ENCODE results near the gene DNAJC30. TPM values are rescaled to one million over a fixed set of nuclear protein-coding genes. Genes with fewer than 3 reads are reported as not detected.
"Not testable (repeated sequence)": the region's sequence is repeated elsewhere in the genome, so short reads cannot be mapped to it uniquely, and the experiment has no call there.

Gene DNAJC30
- polyA plus RNA-seq, 1 donor (not counting 4 experiments of a cell fraction or from before 2014, with no cell fraction given), result 4.9 TPM

- Histone ChIP-seq H3K79me2 (ENCODE audit: control insufficient read depth, insufficient read depth, low read length) (peaks cover 28% of the 10 kb centered on the region), H3K4me3 (ENCODE audit: control insufficient read depth in 2 of 3, extremely low read depth in 1 of 3, insufficient read depth in 2 of 3, low read depth in 1 of 3, low read length in 3 of 3) (no peak overlapping the region), H3K4me2 (ENCODE audit: control insufficient read depth, extremely low read depth, insufficient read depth, low read depth, low read length) (no peak overlapping the region), H3K9me3 (ENCODE audit: control insufficient read depth, low read depth, low read length) (no peaks in the 10 kb centered on the region), H3K27ac (ENCODE audit: control insufficient read depth, insufficient read depth, low read length) (no peak overlapping the region), H2AFZ (ENCODE audit: control insufficient read depth, low read length) (no peak overlapping the region), H4K20me1 (ENCODE audit: control insufficient read depth, extremely low read depth, insufficient read depth, low read length) (peaks cover 13% of the 10 kb centered on the region), H3K36me3 (ENCODE audit: control insufficient read depth in 2 of 2, extremely low read depth in 1 of 2, insufficient read depth in 2 of 2, low read length in 2 of 2) (peaks cover under 1 to 2% of the 10 kb centered on the region in 2 experiments), H3K27me3 (ENCODE audit: control insufficient read depth, extremely low read depth, insufficient read depth, low read length) (no peaks in the 10 kb centered on the region), H3K9ac (ENCODE audit: control insufficient read depth, extremely low read depth, insufficient read depth, low read length) (no peak overlapping the region), H3K9me1 (ENCODE audit: control insufficient read depth, extremely low read depth, insufficient read depth, low read length) (peaks cover 5% of the 10 kb centered on the region), H3K4me1 (ENCODE audit: control insufficient read depth, extremely low read depth, insufficient read depth, low read length) (peaks cover 21% of the 10 kb centered on the region)
- no peak for FAIRE-seq
- dilution Hi-C loops (cut with MboI; ENCODE audit: extremely low pct_ligation_motif_present, low sequenced_read_pairs), result no loop called here
- no peak for DNase-seq (ENCODE audit: low read depth, low spot score)
- no peak for TF ChIP-seq EZH2 (IDR thresholded peaks at IDR 0.05; ENCODE audit: low read length)
- TF ChIP-seq CTCF (optimal IDR thresholded peaks at IDR 0.05 in 1 of 3, IDR thresholded peaks at IDR 0.05 in 1 of 3, conservative IDR thresholded peaks at IDR 0.05 in 1 of 3; ENCODE audit: extremely low read depth in 1 of 3, insufficient read depth in 2 of 3, low read length in 3 of 3), result no peak
Measured at GRCh38 chr7:73721377-73721817, 38.1 kb upstream of the DNAJC30 start.

- dilution Hi-C loops (cut with MboI; ENCODE audit: extremely low pct_ligation_motif_present, low sequenced_read_pairs); FAIRE-seq: not testable (repeated sequence)
- peaks cover 31% of the 10 kb centered on the region for H3K4me1 ChIP-seq (ENCODE audit: control insufficient read depth, extremely low read depth, insufficient read depth, low read length)
Measured at GRCh38 chr7:73720443-73720842, 37.2 kb upstream of the DNAJC30 start.

GRCh38 chr7:73719806-73720169 lies 36.5 kb upstream of the DNAJC30 start:
- Histone ChIP-seq H3K4me1 (ENCODE audit: control insufficient read depth, extremely low read depth, insufficient read depth, low read length) (peaks cover 33% of the 10 kb centered on the region), H3K9me3 (ENCODE audit: control insufficient read depth, low read depth, low read length) (no peaks in the 10 kb centered on the region), H3K4me3 (ENCODE audit: control insufficient read depth in 2 of 3, extremely low read depth in 1 of 3, insufficient read depth in 2 of 3, low read depth in 1 of 3, low read length in 3 of 3) (peak overlapping the region in 2 of 3 experiments; percentile 12 to 42), H4K20me1 (ENCODE audit: control insufficient read depth, extremely low read depth, insufficient read depth, low read length) (peaks cover 25% of the 10 kb centered on the region), H3K79me2 (ENCODE audit: control insufficient read depth, insufficient read depth, low read length) (peaks cover 36% of the 10 kb centered on the region), H3K4me2 (ENCODE audit: control insufficient read depth, extremely low read depth, insufficient read depth, low read depth, low read length) (peak overlapping the region; percentile 58), H3K36me3 (ENCODE audit: control insufficient read depth in 2 of 2, extremely low read depth in 1 of 2, insufficient read depth in 2 of 2, low read length in 2 of 2) (peaks cover 3 to 8% of the 10 kb centered on the region in 2 experiments), H3K27ac (ENCODE audit: control insufficient read depth, insufficient read depth, low read length) (no peak overlapping the region), H2AFZ (ENCODE audit: control insufficient read depth, low read length) (no peak overlapping the region), H3K9me1 (ENCODE audit: control insufficient read depth, extremely low read depth, insufficient read depth, low read length) (peaks cover 10% of the 10 kb centered on the region), H3K27me3 (ENCODE audit: control insufficient read depth, extremely low read depth, insufficient read depth, low read length) (no peaks in the 10 kb centered on the region), H3K9ac (ENCODE audit: control insufficient read depth, extremely low read depth, insufficient read depth, low read length) (peak overlapping the region; percentile 15)
- TF ChIP-seq CTCF (optimal IDR thresholded peaks at IDR 0.05 in 1 of 3, IDR thresholded peaks at IDR 0.05 in 1 of 3, conservative IDR thresholded peaks at IDR 0.05 in 1 of 3; ENCODE audit: extremely low read depth in 1 of 3, insufficient read depth in 2 of 3, low read length in 3 of 3), result no peak
- TF ChIP-seq EZH2 (IDR thresholded peaks at IDR 0.05; ENCODE audit: low read length), result no peak
- dilution Hi-C loops (cut with MboI; ENCODE audit: extremely low pct_ligation_motif_present, low sequenced_read_pairs), result no loop called here
- DNase-seq (ENCODE audit: low read depth, low spot score), result no peak
- no peak for FAIRE-seq

More at GRCh38 chr7:73720443-73720842, 37.2 kb upstream of the DNAJC30 start:
- H3K4me3 ChIP-seq (ENCODE audit: control insufficient read depth in 2 of 3, extremely low read depth in 1 of 3, insufficient read depth in 2 of 3, low read depth in 1 of 3, low read length in 3 of 3); H3K4me2 ChIP-seq (ENCODE audit: control insufficient read depth, extremely low read depth, insufficient read depth, low read depth, low read length); H2AFZ ChIP-seq (ENCODE audit: control insufficient read depth, low read length); H3K9me3 ChIP-seq (ENCODE audit: control insufficient read depth, low read depth, low read length); H3K9ac ChIP-seq (ENCODE audit: control insufficient read depth, extremely low read depth, insufficient read depth, low read length); H3K36me3 ChIP-seq (ENCODE audit: control insufficient read depth in 2 of 2, extremely low read depth in 1 of 2, insufficient read depth in 2 of 2, low read length in 2 of 2); H3K9me1 ChIP-seq (ENCODE audit: control insufficient read depth, extremely low read depth, insufficient read depth, low read length); DNase-seq (ENCODE audit: low read depth, low spot score); H3K27ac ChIP-seq (ENCODE audit: control insufficient read depth, insufficient read depth, low read length); H3K27me3 ChIP-seq (ENCODE audit: control insufficient read depth, extremely low read depth, insufficient read depth, low read length): not testable (repeated sequence)
- peaks cover 22% of the 10 kb centered on the region for H4K20me1 ChIP-seq (ENCODE audit: control insufficient read depth, extremely low read depth, insufficient read depth, low read length)
- peaks cover 33% of the 10 kb centered on the region for H3K79me2 ChIP-seq (ENCODE audit: control insufficient read depth, insufficient read depth, low read length)
